Airway epithelial cell (primary cell): ENCODE measurements around the gene UACA. TPM values are rescaled to one million over a fixed set of nuclear protein-coding genes. Genes with fewer than 3 reads are reported as not detected.

Experiments used
- total RNA-seq: library from RNA; depleted of rRNA; stranded (reverse); fragments of >200 nt; gene quantifications from 2 replicates; pipeline ENCODE4 v1.2.3, GENCODE V29; 2015

The UACA gene
- 7.1 and 10.8 TPM in 2 replicates for total RNA-seq

GRCh38 chr15:70763120-70763949 is at the start of gene UACA:
UACA (minus strand) TSS chr15:70763558; CDS start chr15:70763407, 151 bp downstream.

Other genes with a start within 250 kb of the UACA start
- gene LARP6, start 90.6 kb upstream of the UACA start, total RNA-seq, result 6.0 and 12.5 TPM in 2 replicates
- gene THAP10, start 128.9 kb upstream of the UACA start, total RNA-seq, result 1.7 and 3.7 TPM in 2 replicates
- gene LRRC49, start 129.3 kb upstream of the UACA start, total RNA-seq, result 3.3 and 8.8 TPM in 2 replicates